GOT3 (cell line): ENCODE measurements around the gene TMEM167B.
"Not testable (repeated sequence)": the region's sequence is repeated elsewhere in the genome, so short reads cannot be mapped to it uniquely, and the experiment has no call there.

ENCODE experiments used
- DNase-seq: peaks from one replicate; lab custom pipeline; 2025; ENCODE audit warnings: mixed read lengths; lab: John Stamatoyannopoulos, UW

TMEM167B gene

GRCh38 chr1:109113590-109114341 is 23.2 kb downstream of the TMEM167B start, which contains the start of gene ELAPOR1:
TSS of gene ELAPOR1 (plus strand) at chr1:109114115. CDS start at chr1:109114184, 69 bp downstream.
- no peak for DNase-seq

GRCh38 chr1:109114342-109114674 is 23.7 kb downstream of the TMEM167B start:
- no peak for DNase-seq

GRCh38 chr1:109115685-109116084 is 25.1 kb downstream of the TMEM167B start:
- DNase-seq, result no peak

- no peak for DNase-seq
These were observed 25.7 kb downstream of the TMEM167B start for GRCh38 chr1:109116286-109116685.

- DNase-seq, result no peak
These were observed 27.5 kb downstream of the TMEM167B start for GRCh38 chr1:109118089-109118488.

- DNase-seq, result no peak
These were observed 29.8 kb downstream of the TMEM167B start for GRCh38 chr1:109120356-109120755.

GRCh38 chr1:109131059-109131458 is 40.5 kb downstream of the TMEM167B start:
- no peak for DNase-seq

GRCh38 chr1:109131800-109132199 is 41.2 kb downstream of the TMEM167B start:
- no peak for DNase-seq

- no peak for DNase-seq
These were observed 42.6 kb downstream of the TMEM167B start for GRCh38 chr1:109133002-109133706.

- no peak for DNase-seq
These were observed 43.3 kb downstream of the TMEM167B start for GRCh38 chr1:109133815-109134214.

GRCh38 chr1:109134423-109134822 is 43.9 kb downstream of the TMEM167B start:
- no peak for DNase-seq

GRCh38 chr1:109135940-109136339 is 45.4 kb downstream of the TMEM167B start:
- DNase-seq, result no peak

- no peak for DNase-seq
These were observed 46.2 kb downstream of the TMEM167B start for GRCh38 chr1:109136766-109137165.

- no peak for DNase-seq
These were observed 47.4 kb downstream of the TMEM167B start for GRCh38 chr1:109137958-109138357.

GRCh38 chr1:109138358-109138757 is 47.8 kb downstream of the TMEM167B start:
- no peak for DNase-seq

GRCh38 chr1:109140392-109140791 is 49.8 kb downstream of the TMEM167B start:
- DNase-seq, result no peak

- no peak for DNase-seq
These were observed 51.7 kb downstream of the TMEM167B start for GRCh38 chr1:109142260-109142659.

GRCh38 chr1:109142725-109143124 is 52.2 kb downstream of the TMEM167B start:
- not testable (repeated sequence) for DNase-seq
